ENCODE measurements around the gene ARHGAP26.
A peak's percentile ranks its signal among the peaks of the same experiment; 100 is the strongest.

Gene ARHGAP26

GRCh38 chr5:143019157-143019556 lies 249.0 kb downstream of the ARHGAP26 start:
- no peak for DNase-seq (ENCODE audit: low spot score)

- no peak for DNase-seq (ENCODE audit: low spot score)
Observed at GRCh38 chr5:143019614-143020515, 249.7 kb downstream of the ARHGAP26 start.

DNA sequence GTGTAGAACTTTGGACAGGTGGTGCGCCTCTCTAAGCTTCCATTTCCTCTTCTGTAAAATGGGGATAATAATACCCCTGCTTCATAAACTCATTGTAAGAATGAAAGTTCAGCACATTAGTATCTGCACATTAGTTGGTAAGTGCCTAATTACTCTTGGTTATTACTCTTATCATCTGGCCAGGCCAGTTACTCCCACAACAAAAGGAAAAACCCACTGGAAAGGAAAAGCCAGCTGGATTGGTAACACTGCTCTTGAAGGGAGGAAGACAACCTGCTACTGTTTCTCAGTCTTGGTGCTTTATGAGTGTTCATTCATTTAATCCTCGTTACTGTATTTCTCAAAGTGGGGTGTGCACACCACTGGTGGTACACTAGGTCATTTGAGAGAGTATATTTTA lies 251.4 kb downstream of the ARHGAP26 start:
- DNase-seq (ENCODE audit: low spot score), result no peak

- no peak for DNase-seq (ENCODE audit: low spot score)
Observed at GRCh38 chr5:143023411-143024096, 253.4 kb downstream of the ARHGAP26 start.

DNA sequence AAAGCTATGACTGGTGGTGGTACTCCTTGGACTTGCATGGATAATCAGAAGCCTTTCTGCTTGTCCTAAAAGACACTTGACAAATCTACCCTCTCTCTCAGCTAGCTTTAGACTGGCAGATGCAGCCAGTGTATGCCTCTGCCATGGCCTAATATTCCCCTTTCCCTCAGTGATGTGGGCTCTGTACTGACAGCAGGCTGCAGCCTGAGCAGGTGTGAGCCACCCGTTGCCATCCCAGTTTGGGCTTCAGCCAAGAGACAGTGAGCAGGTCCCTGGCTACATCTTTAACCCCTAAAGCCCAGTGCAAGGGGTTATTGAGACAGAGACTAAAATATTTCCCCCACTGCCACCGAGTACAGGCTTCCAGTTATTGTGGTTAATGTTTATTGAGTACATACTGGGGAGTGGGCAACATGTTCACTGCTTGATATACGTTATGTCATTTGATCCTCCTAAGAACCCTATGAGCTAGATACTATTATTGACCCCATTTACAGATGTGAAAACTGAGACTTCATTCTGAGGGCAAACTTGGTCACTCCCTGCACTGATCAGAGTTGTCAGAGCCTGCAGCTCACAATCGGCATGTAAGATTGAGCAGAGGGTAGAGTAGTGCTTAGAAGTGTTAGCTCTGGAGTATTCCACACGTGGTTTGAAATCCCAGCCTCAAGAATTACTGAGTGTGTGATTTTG lies 254.2 kb downstream of the ARHGAP26 start:
- DNase-seq (ENCODE audit: low spot score), result no peak

GRCh38 chr5:143025376-143025775 lies 255.2 kb downstream of the ARHGAP26 start:
- DNase-seq (ENCODE audit: low spot score), result no peak

GRCh38 chr5:143025971-143026370 lies 255.8 kb downstream of the ARHGAP26 start:
- no peak for DNase-seq (ENCODE audit: low spot score)

DNA sequence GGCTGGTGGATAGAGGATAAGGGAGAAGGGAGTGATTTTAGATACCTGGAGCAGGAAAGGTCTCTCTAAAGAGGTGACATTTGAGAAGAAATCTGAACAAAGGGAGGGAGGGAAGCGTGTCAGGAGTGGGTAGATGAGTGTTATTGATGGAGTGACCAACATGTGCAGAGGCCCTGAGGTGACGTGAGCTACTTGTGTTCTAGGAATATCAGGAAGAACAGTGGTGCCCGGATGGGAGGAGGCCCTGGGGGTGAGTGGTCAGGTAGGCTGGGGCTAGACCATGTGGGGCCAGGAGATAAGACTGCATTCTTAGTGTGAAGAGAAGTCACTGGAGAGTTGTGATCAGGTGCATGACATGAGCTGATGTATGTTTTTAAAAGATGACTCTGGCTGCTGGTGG lies 256.2 kb downstream of the ARHGAP26 start:
- DNase-seq (ENCODE audit: low spot score), result no peak

DNA sequence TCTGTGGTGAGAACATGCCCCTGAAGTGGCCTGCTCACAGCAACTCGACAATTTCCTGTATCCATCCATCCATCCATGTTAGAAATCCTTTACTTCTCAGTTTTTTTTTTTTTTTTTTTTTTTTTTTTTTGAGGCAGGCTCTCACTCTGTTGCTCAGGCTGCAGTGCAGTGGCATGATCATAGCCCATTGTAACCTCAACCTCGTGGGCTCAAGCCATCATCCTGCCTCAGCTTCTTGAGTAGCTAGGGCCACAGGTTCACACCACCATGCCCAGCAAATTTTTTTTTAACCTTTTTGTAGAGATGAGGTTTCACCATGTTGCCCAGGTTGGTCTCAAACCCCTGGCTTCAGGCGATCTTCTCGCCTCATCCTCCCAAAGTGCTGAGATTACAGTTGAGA lies 259.1 kb downstream of the ARHGAP26 start:
- no peak for DNase-seq (ENCODE audit: low spot score)

GRCh38 chr5:143030349-143030748 lies 260.2 kb downstream of the ARHGAP26 start:
- no peak for DNase-seq (ENCODE audit: low spot score)

DNA sequence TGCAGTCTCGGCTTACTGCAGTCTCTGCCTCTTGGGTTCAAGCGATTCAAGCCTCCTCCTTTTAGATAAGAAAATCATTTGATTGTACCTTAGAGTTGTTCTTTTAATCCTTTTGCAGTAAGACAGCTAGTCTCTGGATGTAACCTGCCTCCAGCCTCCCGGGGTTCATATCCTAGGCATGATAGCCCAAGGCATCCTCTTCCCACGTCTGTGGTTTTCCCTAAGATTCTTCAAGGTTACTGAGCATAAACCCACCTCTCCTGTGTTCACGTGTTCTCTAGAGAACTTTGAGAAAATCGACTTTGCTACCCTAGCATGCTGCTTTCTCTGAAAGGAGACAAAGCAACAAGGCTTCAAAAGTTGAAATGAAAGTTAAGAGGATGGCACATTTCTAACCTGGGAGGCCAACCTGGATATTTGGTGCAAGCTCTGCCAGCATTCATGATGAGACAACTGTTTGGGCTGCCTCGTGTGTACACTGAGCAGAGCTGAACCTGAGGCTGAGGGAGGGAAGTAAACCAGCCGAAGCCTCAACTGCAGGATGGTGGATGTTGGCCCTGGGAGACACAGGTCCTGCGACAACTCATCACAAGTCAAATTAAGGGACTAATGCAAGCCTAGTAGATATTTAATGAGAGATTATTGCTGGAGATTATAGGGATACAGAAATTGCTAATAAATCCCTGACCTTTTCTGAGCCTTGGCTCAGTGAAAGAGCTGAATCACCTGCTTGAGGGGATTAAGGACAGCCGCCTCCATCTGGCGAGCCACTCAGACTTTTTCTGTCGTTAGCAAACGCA lies 261.8 kb downstream of the ARHGAP26 start:
- DNase-seq (ENCODE audit: low spot score), result no peak

DNA sequence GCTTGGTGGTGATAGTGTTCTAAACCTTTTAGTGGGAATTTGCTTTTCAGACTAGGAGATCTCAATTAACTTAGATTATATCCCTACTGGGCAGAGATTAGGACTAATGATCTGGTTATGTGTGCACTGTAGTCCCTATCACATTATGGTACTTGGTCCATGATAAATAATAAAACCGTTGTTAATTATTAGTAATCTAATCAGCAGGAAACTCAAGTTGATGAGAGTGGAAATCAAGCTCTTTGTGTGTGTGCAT lies 262.3 kb downstream of the ARHGAP26 start:
- no peak for DNase-seq (ENCODE audit: low spot score)

- peak; percentile 79 for DNase-seq (ENCODE audit: low spot score)
Observed at GRCh38 chr5:143033535-143034250, 263.5 kb downstream of the ARHGAP26 start.

GRCh38 chr5:143036146-143036927 lies 266.2 kb downstream of the ARHGAP26 start:
- DNase-seq (ENCODE audit: low spot score), result no peak

DNA sequence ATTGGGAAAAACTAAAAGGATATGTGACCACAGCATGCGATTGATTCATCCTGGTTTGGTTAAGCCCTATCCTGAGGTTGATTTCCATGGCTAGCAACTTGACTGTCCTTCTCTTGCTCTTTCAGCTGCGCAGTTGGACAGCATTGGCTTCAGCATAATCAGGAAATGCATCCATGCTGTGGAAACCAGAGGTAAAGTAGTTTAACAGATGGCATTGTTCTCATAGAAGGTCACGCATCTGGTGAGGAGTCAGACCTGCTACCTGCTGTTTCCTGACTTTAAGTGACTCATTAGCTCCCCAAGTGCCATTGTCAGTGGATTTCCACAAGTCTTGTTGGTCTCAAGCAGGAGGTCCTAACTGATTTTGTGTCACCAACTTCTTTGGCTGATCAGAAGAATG lies 266.9 kb downstream of the ARHGAP26 start:
- no peak for DNase-seq (ENCODE audit: low spot score)

GRCh38 chr5:143037708-143038107 lies 267.5 kb downstream of the ARHGAP26 start:
- no peak for DNase-seq (ENCODE audit: low spot score)

DNA sequence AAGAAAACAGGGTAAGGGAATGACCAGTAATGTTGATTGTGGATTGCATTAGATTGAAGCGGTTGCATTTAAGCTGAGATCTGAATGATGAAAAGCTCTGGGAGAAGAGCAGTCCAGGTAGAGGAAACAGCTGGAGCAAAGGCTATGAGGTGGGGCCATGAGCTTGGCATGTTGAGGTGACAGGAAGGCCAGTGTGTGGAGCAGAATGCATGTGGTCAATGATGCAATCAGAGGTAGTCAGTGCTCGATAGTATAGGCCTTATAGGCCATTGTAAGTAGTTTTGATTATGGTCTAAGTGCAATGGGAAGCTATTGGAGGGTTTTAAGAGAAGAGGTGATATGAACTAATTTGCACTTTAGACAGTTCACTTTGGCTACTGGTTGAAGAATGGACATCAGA lies 270.4 kb downstream of the ARHGAP26 start:
- DNase-seq (ENCODE audit: low spot score), result no peak

- no peak for DNase-seq (ENCODE audit: low spot score)
Observed at GRCh38 chr5:143041461-143041860, 271.3 kb downstream of the ARHGAP26 start.

GRCh38 chr5:143041972-143042770 lies 272.0 kb downstream of the ARHGAP26 start:
- DNase-seq (ENCODE audit: low spot score), result no peak

- DNase-seq (ENCODE audit: low spot score), result no peak
Observed at GRCh38 chr5:143044265-143044664, 274.1 kb downstream of the ARHGAP26 start.
